GM21381 (cell line): ENCODE measurements around the gene DNAH10.

Source experiments
- ATAC-seq: cut with Tn5 transposase; IDR thresholded peaks from one replicate; pipeline ENCODE4 v1.9.1; 2021; ENCODE audit warnings: mild to moderate bottlenecking, moderate library complexity; ENCODE audit not compliant: unreplicated experiment

DNAH10 gene

GRCh38 chr12:123928274-123928865, 166.3 kb downstream of the DNAH10 start:
- ATAC-seq = no peak

GRCh38 chr12:123928897-123929296, 166.8 kb downstream of the DNAH10 start:
- ATAC-seq = no peak

- no peak for ATAC-seq
Measured at GRCh38 chr12:123929946-123930583, 168.0 kb downstream of the DNAH10 start.

GRCh38 chr12:123931686-123932321, 169.7 kb downstream of the DNAH10 start:
- ATAC-seq = no peak

GRCh38 chr12:123933214-123933613, 171.1 kb downstream of the DNAH10 start:
- ATAC-seq = no peak

GRCh38 chr12:123934016-123934620, 172.0 kb downstream of the DNAH10 start:
- no peak for ATAC-seq

GRCh38 chr12:123934829-123935228, 172.7 kb downstream of the DNAH10 start:
- no peak for ATAC-seq

GRCh38 chr12:123935956-123936355, 173.9 kb downstream of the DNAH10 start:
- no peak for ATAC-seq

- ATAC-seq = no peak
Measured at GRCh38 chr12:123936471-123936870, 174.4 kb downstream of the DNAH10 start.

GRCh38 chr12:123936956-123937706, 175.0 kb downstream of the DNAH10 start:
- no peak for ATAC-seq

- ATAC-seq = no peak
Measured at GRCh38 chr12:123937707-123938591, 175.8 kb downstream of the DNAH10 start.

- ATAC-seq = no peak
Measured at GRCh38 chr12:123938679-123939480, 176.8 kb downstream of the DNAH10 start.

- ATAC-seq = no peak
Measured at GRCh38 chr12:123939716-123940626, 177.9 kb downstream of the DNAH10 start.

- ATAC-seq = no peak
Measured at GRCh38 chr12:123940627-123940966, 178.5 kb downstream of the DNAH10 start.

- no peak for ATAC-seq
Measured at GRCh38 chr12:123941000-123941399, 178.9 kb downstream of the DNAH10 start.

- ATAC-seq = no peak
Measured at GRCh38 chr12:123941624-123942237, 179.6 kb downstream of the DNAH10 start.

GRCh38 chr12:123942238-123942653, 180.1 kb downstream of the DNAH10 start:
- ATAC-seq = no peak
